Skeletal muscle tissue (tissue), 4 donors: ENCODE data around the gene ARL6IP6. TPM values are rescaled to one million over a fixed set of nuclear protein-coding genes. Genes with fewer than 3 reads are reported as not detected.

Experiments used
- H3K27ac ChIP-seq: one replicate; pipeline ENCODE4 v1.7.0; 2013; ENCODE audit warnings: mild to moderate bottlenecking, low read depth, low read length, inconsistent platforms
- H3K27me3 ChIP-seq, 3 donors: one replicate each; pipeline ENCODE4 v1.7.0; 2013; ENCODE audit warnings: low read length in 3 of 3; ENCODE audit not compliant: control insufficient read depth in 3 of 3, insufficient read depth in 3 of 3
- H3K36me3 ChIP-seq, 3 donors: one replicate each; pipeline ENCODE4 v1.7.0; 2013; ENCODE audit warnings: low read length in 3 of 3; ENCODE audit not compliant: control insufficient read depth in 3 of 3, insufficient read depth in 3 of 3
- H3K4me1 ChIP-seq, 3 donors: one replicate each; pipeline ENCODE4 v1.7.0; 2013; ENCODE audit warnings: low read length in 3 of 3, mild to moderate bottlenecking in 3 of 3; ENCODE audit not compliant: control insufficient read depth in 3 of 3, insufficient read depth in 3 of 3
- H3K4me3 ChIP-seq, 3 donors: one replicate each; pipeline ENCODE4 v1.7.0; 2013; ENCODE audit warnings: low read length in 3 of 3
- H3K9ac ChIP-seq, 3 donors: one replicate each; pipeline ENCODE4 v1.7.0; 2013; ENCODE audit warnings: low read length in 3 of 3, mild to moderate bottlenecking in 3 of 3, moderate library complexity in 2 of 3, low read depth in 1 of 3
- H3K9me3 ChIP-seq, 3 donors: one replicate each; pipeline ENCODE4 v1.7.0; 2013; ENCODE audit warnings: low read length in 3 of 3; ENCODE audit not compliant: control insufficient read depth in 3 of 3
- total RNA-seq: library from RNA; depleted of rRNA; stranded (reverse); fragments of >200 nt; gene quantifications from one replicate; pipeline ENCODE4 v1.2.3, GENCODE V29; 2014
- donor health status: Osteomylitis.

Gene ARL6IP6
- total RNA-seq, 1 donor from 2014 or later, result 26.1 TPM

DNA sequence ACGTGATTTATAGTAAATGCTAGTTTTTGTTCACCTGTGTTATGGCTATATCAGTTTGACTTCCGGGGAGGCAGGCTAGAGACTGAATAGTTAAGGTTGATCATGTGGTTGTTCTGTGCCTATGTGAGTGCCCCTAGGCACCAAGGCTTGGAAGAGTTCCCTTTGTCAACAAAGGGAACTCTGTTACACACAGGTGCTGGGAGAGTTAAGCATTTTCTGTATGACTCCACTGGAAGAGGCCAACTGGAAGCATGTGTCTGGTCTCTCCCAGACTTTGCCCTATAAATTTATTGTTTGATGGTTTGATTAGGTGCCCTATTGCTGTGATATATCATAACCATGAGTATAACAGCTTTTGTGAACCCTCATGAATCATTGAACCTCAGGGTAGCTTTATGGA is 63.8 kb downstream of the ARL6IP6 start:
- no peaks in the 10 kb centered on the region for H3K27me3 ChIP-seq
- H3K27ac ChIP-seq, result no peak overlapping the region
- no peaks in the 10 kb centered on the region for H3K9me3 ChIP-seq
- no peaks in the 10 kb centered on the region for H3K36me3 ChIP-seq
- no peak overlapping the region for H3K4me3 ChIP-seq
- H3K4me1 ChIP-seq, result no peaks in the 10 kb centered on the region
- H3K9ac ChIP-seq, result no peak overlapping the region

- Histone ChIP-seq H3K27ac (no peak overlapping the region), H3K27me3 (no peaks in the 10 kb centered on the region), H3K36me3 (no peaks in the 10 kb centered on the region), H3K4me1 (no peaks in the 10 kb centered on the region), H3K9ac (no peak overlapping the region), H3K4me3 (no peak overlapping the region), H3K9me3 (no peaks in the 10 kb centered on the region)
Measured at GRCh38 chr2:152790883-152791282, 72.5 kb downstream of the ARL6IP6 start.

DNA sequence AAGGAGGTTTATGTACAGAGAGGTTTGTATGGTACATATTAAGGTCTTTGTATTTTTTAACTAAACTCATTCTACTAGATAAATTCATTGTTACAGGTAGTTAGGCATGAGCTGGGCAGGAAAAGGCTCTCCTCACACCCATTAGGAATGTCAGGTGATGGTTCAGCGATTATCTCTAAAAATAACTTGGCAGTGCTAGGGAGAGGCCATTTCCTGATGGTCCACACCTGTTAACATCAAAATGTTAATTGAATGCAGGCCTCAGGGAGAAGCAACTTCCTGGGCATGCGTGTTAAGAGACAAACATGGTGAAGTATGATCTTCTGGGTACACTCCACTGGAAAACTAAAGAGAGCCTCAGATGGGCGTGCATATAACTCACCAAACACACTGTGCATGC is 73.6 kb downstream of the ARL6IP6 start:
- H3K4me1 ChIP-seq, result no peaks in the 10 kb centered on the region
- no peak overlapping the region for H3K27ac ChIP-seq
- H3K36me3 ChIP-seq, result no peaks in the 10 kb centered on the region
- no peaks in the 10 kb centered on the region for H3K27me3 ChIP-seq
- no peak overlapping the region for H3K4me3 ChIP-seq
- H3K9ac ChIP-seq, result no peak overlapping the region
- H3K9me3 ChIP-seq, result no peaks in the 10 kb centered on the region

DNA sequence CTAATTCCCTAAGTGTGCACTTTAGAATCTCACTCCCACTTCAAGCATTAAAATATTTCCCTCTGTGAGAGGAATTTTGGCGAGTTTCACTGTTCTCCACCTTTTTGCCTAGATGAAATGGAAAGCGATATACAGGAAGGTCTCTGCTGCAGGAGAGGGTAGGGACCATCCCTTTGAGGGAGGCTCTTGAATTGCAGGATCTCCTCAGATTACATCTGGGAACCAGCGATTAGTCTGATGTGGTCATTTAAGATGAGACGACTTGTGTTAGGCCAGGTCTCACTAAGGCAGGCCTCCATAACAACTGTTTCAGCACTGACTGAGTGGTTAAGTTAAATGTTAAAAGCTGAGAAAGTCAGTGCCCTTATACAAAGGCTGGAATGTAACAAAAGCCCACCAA is 74.6 kb downstream of the ARL6IP6 start:
- no peaks in the 10 kb centered on the region for H3K4me1 ChIP-seq
- no peaks in the 10 kb centered on the region for H3K27me3 ChIP-seq
- no peaks in the 10 kb centered on the region for H3K9me3 ChIP-seq
- no peak overlapping the region for H3K27ac ChIP-seq
- no peak overlapping the region for H3K9ac ChIP-seq
- H3K4me3 ChIP-seq, result no peak overlapping the region
- no peaks in the 10 kb centered on the region for H3K36me3 ChIP-seq

GRCh38 chr2:152796941-152797340 is 78.5 kb downstream of the ARL6IP6 start:
- H3K4me3 ChIP-seq, result no peak overlapping the region
- H3K9me3 ChIP-seq, result no peaks in the 10 kb centered on the region
- H3K27ac ChIP-seq, result no peak overlapping the region
- H3K36me3 ChIP-seq, result no peaks in the 10 kb centered on the region
- H3K27me3 ChIP-seq, result no peaks in the 10 kb centered on the region
- H3K4me1 ChIP-seq, result no peaks in the 10 kb centered on the region
- H3K9ac ChIP-seq, result no peak overlapping the region

DNA sequence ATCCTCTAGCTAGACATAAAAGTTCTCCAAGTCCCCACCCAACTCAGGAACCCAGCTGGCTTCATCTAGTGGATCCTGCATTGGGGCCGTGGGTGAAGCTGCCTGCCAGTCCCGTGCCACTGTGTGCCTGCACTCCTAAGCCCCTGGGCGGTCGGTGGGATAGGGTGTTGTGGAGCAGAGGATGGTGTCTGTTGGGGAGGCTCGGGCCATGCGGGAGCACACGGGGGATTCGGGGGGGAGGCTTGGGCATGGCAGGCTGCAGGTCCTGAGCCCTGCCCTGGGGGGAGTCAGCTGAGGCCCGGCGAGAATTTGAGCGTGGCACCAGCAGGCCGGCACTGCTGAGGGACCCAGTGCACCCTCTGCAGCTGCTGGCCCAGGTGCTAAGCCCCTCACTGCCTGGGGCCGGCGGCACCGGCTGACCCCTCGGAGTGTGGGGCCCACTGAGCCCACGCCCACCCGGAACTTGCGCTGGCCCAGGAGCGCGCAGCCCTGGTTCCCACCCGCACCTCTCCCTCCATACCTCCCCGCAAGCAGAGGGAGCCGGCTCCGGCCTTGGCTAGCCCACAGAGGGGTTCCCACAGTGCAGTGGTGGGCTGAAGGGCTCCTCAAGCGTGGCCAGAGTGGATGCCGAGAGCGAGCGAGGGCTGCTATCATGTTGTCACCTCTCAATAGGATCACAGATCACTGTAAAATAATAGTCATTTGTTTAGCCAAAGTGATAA is 86.4 kb downstream of the ARL6IP6 start:
- no peaks in the 10 kb centered on the region for H3K4me1 ChIP-seq
- no peak overlapping the region for H3K27ac ChIP-seq
- H3K4me3 ChIP-seq, result no peak overlapping the region
- H3K9ac ChIP-seq, result no peak overlapping the region
- no peaks in the 10 kb centered on the region for H3K27me3 ChIP-seq
- no peaks in the 10 kb centered on the region for H3K9me3 ChIP-seq
- H3K36me3 ChIP-seq, result no peaks in the 10 kb centered on the region

DNA sequence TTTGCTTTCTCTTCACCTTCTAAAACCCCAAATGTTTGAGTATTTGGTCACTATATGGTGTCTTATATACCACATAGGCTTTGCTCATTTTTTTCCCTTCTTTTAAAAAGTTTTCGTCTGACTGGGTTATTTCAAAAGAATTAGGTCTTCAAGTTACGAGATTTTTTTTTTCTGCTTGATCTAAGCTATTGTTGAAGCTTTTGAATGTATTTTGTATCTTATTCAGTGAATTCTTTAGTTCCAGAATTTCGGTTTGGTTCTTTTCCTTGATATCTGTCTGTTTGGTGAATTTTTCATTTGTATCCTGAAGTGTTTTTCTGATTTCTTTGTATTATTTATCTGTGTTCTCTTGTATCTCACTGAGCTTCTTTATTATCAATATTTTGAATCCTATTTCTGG is 93.5 kb downstream of the ARL6IP6 start:
- Histone ChIP-seq H3K4me1 (no peaks in the 10 kb centered on the region), H3K9me3 (peaks cover 0 to 2% (median 0%) of the 10 kb centered on the region in 3 donors), H3K27me3 (no peaks in the 10 kb centered on the region), H3K4me3 (no peak overlapping the region), H3K9ac (no peak overlapping the region), H3K27ac (no peak overlapping the region), H3K36me3 (no peaks in the 10 kb centered on the region)

Other genes starting within 250 kb of the ARL6IP6 start
- gene PRPF40A, start 1.2 kb upstream of the ARL6IP6 start, total RNA-seq, result 34.4 TPM